SK-N-SH (cell line): ENCODE data around the gene PSG1.

Experiments used
- NFIC ChIP-seq: IDR thresholded peaks from 2 replicates; pipeline ENCODE4 v1.4.0; 2012; ENCODE audit warnings: borderline replicate concordance
- RCOR1 ChIP-seq: fragments of 150-350 bp; IDR thresholded peaks from 2 replicates; pipeline ENCODE4 v1.6.1; 2017; ENCODE audit warnings: antibody characterized with exemption, low read length
- TAF1 ChIP-seq: IDR thresholded peaks from 2 replicates; pipeline ENCODE4 v1.6.1; 2012; ENCODE audit warnings: low read depth, mild to moderate bottlenecking, low read length, moderate library complexity, borderline replicate concordance
- TCF12 ChIP-seq: IDR thresholded peaks from 2 replicates; pipeline ENCODE4 v1.4.0; 2012
- USF2 ChIP-seq: fragments of 150-350 bp; IDR thresholded peaks from 2 replicates; pipeline ENCODE4 v1.6.1; 2017; ENCODE audit warnings: antibody characterized with exemption, low read length, low read depth, borderline replicate concordance
- TF ChIP-seq, protein P1 (sequence below): fragments of 200-600 bp; sonication (generic); IDR thresholded peaks from 2 replicates; pipeline ENCODE4 v1.6.1; 2017; ENCODE audit warnings: antibody characterized with exemption, mild to moderate bottlenecking, moderate library complexity
- TF ChIP-seq, protein P2 (sequence below): fragments of 150-350 bp; IDR thresholded peaks from 2 replicates; pipeline ENCODE4 v1.6.1; 2016; ENCODE audit warnings: mild to moderate bottlenecking, low read depth, low read length
- TF ChIP-seq, protein P3 (sequence below): IDR thresholded peaks from 2 replicates; pipeline ENCODE4 v1.6.1; 2012; ENCODE audit warnings: mild to moderate bottlenecking, low read depth, low read length, moderate library complexity
- TF ChIP-seq, protein P4 (sequence below): IDR thresholded peaks from 2 replicates; pipeline ENCODE4 v1.4.0; 2012; ENCODE audit warnings: low read depth

GRCh38 chr19:42831221-42832019 lies 48.1 kb downstream of the PSG1 start:
- TF ChIP-seq, protein P1, sequence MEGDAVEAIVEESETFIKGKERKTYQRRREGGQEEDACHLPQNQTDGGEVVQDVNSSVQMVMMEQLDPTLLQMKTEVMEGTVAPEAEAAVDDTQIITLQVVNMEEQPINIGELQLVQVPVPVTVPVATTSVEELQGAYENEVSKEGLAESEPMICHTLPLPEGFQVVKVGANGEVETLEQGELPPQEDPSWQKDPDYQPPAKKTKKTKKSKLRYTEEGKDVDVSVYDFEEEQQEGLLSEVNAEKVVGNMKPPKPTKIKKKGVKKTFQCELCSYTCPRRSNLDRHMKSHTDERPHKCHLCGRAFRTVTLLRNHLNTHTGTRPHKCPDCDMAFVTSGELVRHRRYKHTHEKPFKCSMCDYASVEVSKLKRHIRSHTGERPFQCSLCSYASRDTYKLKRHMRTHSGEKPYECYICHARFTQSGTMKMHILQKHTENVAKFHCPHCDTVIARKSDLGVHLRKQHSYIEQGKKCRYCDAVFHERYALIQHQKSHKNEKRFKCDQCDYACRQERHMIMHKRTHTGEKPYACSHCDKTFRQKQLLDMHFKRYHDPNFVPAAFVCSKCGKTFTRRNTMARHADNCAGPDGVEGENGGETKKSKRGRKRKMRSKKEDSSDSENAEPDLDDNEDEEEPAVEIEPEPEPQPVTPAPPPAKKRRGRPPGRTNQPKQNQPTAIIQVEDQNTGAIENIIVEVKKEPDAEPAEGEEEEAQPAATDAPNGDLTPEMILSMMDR, result no peak
- no peak for TF ChIP-seq NFIC
- TF ChIP-seq, protein P2, sequence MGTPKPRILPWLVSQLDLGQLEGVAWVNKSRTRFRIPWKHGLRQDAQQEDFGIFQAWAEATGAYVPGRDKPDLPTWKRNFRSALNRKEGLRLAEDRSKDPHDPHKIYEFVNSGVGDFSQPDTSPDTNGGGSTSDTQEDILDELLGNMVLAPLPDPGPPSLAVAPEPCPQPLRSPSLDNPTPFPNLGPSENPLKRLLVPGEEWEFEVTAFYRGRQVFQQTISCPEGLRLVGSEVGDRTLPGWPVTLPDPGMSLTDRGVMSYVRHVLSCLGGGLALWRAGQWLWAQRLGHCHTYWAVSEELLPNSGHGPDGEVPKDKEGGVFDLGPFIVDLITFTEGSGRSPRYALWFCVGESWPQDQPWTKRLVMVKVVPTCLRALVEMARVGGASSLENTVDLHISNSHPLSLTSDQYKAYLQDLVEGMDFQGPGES, result no peak
- no peak for TF ChIP-seq TCF12
- TF ChIP-seq, protein P3, sequence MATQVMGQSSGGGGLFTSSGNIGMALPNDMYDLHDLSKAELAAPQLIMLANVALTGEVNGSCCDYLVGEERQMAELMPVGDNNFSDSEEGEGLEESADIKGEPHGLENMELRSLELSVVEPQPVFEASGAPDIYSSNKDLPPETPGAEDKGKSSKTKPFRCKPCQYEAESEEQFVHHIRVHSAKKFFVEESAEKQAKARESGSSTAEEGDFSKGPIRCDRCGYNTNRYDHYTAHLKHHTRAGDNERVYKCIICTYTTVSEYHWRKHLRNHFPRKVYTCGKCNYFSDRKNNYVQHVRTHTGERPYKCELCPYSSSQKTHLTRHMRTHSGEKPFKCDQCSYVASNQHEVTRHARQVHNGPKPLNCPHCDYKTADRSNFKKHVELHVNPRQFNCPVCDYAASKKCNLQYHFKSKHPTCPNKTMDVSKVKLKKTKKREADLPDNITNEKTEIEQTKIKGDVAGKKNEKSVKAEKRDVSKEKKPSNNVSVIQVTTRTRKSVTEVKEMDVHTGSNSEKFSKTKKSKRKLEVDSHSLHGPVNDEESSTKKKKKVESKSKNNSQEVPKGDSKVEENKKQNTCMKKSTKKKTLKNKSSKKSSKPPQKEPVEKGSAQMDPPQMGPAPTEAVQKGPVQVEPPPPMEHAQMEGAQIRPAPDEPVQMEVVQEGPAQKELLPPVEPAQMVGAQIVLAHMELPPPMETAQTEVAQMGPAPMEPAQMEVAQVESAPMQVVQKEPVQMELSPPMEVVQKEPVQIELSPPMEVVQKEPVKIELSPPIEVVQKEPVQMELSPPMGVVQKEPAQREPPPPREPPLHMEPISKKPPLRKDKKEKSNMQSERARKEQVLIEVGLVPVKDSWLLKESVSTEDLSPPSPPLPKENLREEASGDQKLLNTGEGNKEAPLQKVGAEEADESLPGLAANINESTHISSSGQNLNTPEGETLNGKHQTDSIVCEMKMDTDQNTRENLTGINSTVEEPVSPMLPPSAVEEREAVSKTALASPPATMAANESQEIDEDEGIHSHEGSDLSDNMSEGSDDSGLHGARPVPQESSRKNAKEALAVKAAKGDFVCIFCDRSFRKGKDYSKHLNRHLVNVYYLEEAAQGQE, result no peak
- TF ChIP-seq, protein P4, sequence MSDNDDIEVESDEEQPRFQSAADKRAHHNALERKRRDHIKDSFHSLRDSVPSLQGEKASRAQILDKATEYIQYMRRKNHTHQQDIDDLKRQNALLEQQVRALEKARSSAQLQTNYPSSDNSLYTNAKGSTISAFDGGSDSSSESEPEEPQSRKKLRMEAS, result no peak
- TF ChIP-seq RCOR1, result no peak
- TF ChIP-seq TAF1, result no peak
- TF ChIP-seq USF2, result no peak
